Peyer's patch (tissue), 4 donors: ENCODE measurements around the gene GET3. TPM values are rescaled to one million over a fixed set of nuclear protein-coding genes. Genes with fewer than 3 reads are reported as not detected.
A peak's percentile ranks its signal among the peaks of the same experiment; 100 is the strongest.

ENCODE experiments used
- DNase-seq, 3 donors: peaks; one replicate each; pipeline ENCODE4 v3.0.0-alpha.2; 2017 to 2019
- H3K27ac ChIP-seq, 4 donors: fragments of 200-600 bp; sonication (generic); one replicate each; pipeline ENCODE4 v1.5.1; 2016 to 2019
- H3K27me3 ChIP-seq, 2 donors: fragments of 200-600 bp; sonication (generic); one replicate each; pipeline ENCODE4 v1.5.1; 2019
- H3K36me3 ChIP-seq, 3 donors: fragments of 200-600 bp; sonication (generic); one replicate each; pipeline ENCODE4 v1.5.1; 2016 to 2019
- H3K4me1 ChIP-seq, 4 donors: fragments of 200-600 bp; sonication (generic); one replicate each; pipeline ENCODE4 v1.5.1; 2016 to 2019
- H3K4me3 ChIP-seq, 4 donors: fragments of 200-600 bp; sonication (generic); 1 replicate in 3 of 4; 2 replicates in 1 of 4; pipeline ENCODE4 v1.5.1; 2016 to 2019; ENCODE audit warnings: mild to moderate bottlenecking in 1 of 4
- H3K9me3 ChIP-seq, 4 donors: fragments of 200-600 bp; sonication (generic); one replicate each; pipeline ENCODE4 v1.5.1; 2016 to 2019; ENCODE audit warnings: mild to moderate bottlenecking in 1 of 4
- POLR2A ChIP-seq, 2 donors: fragments of 450-650 bp; IDR thresholded peaks; one replicate each; pipeline ENCODE4 v1.5.1; 2017; ENCODE audit warnings: antibody characterized with exemption in 2 of 2, mild to moderate bottlenecking in 2 of 2, moderate library complexity in 2 of 2
- total RNA-seq, 4 donors: library from RNA; depleted of rRNA; stranded (reverse); fragments of >200 nt; gene quantifications; one replicate each; pipeline ENCODE4 v1.1.0, GENCODE V29; 2016
- TF ChIP-seq, protein P1 (sequence below), 6 experiments: fragments of 450-650 bp in 4 of 6; fragments of 200-600 bp in 2 of 6; sonication (generic) in 1 of 6; IDR thresholded peaks; one replicate each; pipeline ENCODE4 v1.5.1; 2017 to 2019; ENCODE audit warnings: antibody characterized with exemption in 6 of 6, mild to moderate bottlenecking in 3 of 6, moderate library complexity in 1 of 6

GET3 gene
- total RNA-seq, 4 donors from 2014 or later = 23.1 to 31.9 (median 30.5) TPM

DNA sequence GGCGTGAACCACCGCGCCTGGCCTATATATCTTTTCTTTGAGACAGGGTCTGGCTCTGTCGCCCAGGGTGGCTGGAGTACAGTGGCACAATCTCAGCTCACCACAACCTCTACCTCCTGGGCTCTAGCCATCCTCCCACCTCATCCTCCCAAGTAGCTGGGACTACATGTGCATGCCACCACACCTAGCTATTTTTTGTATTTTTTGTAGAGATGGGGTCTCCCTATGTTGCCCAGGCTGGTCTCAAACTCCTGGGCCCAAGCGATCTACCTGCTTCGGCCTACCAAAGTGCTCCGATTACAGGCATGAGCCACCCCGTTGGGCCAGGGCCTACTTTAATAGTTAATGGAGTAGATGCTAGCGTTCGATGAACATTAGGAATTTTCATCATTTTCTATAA, 17.0 kb upstream of the GET3 start:
- peaks cover 0 to 29% (median 11%) of the 10 kb centered on the region in 4 donors for H3K4me1 ChIP-seq
- no peaks in the 10 kb centered on the region for H3K27me3 ChIP-seq
- no peaks in the 10 kb centered on the region for H3K9me3 ChIP-seq
- H3K36me3 ChIP-seq = peaks cover 0 to 24% (median 0%) of the 10 kb centered on the region in 3 donors
- DNase-seq = no peak
- peak overlapping the region in 2 of 4 donors; percentile 88 to 91 for H3K27ac ChIP-seq
- TF ChIP-seq, protein P1, sequence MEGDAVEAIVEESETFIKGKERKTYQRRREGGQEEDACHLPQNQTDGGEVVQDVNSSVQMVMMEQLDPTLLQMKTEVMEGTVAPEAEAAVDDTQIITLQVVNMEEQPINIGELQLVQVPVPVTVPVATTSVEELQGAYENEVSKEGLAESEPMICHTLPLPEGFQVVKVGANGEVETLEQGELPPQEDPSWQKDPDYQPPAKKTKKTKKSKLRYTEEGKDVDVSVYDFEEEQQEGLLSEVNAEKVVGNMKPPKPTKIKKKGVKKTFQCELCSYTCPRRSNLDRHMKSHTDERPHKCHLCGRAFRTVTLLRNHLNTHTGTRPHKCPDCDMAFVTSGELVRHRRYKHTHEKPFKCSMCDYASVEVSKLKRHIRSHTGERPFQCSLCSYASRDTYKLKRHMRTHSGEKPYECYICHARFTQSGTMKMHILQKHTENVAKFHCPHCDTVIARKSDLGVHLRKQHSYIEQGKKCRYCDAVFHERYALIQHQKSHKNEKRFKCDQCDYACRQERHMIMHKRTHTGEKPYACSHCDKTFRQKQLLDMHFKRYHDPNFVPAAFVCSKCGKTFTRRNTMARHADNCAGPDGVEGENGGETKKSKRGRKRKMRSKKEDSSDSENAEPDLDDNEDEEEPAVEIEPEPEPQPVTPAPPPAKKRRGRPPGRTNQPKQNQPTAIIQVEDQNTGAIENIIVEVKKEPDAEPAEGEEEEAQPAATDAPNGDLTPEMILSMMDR (IDR thresholded peaks at IDR 0.05) = no peak
- TF ChIP-seq POLR2A (IDR thresholded peaks at IDR 0.05) = no peak
- H3K4me3 ChIP-seq = peak overlapping the region in 1 of 4 donors; percentile 89

DNA sequence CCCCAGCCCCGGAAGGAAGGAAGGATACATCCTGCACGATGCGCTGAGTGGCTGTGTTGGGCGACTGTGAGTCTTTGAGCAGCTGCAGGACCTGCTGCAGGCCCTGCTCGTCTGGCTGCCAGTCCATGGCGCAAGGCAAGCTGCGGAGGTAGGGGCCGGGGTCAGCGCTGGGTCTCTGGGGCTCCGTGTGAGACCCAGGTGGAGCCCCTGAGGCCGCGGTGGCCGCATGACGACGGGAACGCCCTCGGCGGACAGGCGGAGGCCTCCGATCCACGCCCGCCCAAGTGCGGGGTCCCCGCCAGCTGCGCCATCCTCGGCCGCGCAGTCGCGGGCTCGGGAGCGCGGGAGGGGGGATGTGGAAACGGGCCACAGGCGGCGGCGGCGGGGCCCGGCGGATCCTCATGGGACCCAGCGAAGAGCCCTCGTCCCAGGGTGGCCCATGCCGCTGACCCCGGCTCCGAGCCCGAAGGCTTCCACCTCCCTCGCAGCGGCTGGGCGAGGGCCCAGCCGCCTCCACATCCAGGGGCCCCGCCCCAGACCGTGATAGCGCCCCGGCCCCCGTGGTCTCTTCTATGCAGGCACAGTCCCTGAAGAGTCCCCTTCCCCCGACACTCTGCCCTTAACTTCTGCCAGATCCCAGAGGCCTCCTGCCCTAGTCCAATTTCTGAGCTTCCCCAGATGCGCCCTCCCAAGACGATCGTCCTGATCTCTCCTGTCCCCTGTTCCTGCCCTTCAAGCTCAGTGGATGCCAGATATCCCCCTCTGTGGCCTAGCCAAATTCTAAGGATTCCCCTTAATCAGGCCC, 16.2 kb upstream of the GET3 start:
- DNase-seq = peak in 1 of 3 donors; percentile 61
- H3K9me3 ChIP-seq = no peaks in the 10 kb centered on the region
- H3K36me3 ChIP-seq = peaks cover 0 to 17% (median 0%) of the 10 kb centered on the region in 3 donors
- no peaks in the 10 kb centered on the region for H3K27me3 ChIP-seq
- H3K4me1 ChIP-seq = peaks cover 0 to 29% (median 11%) of the 10 kb centered on the region in 4 donors
- peak overlapping the region; percentile 88 to 94 (median 92) for H3K27ac ChIP-seq
- TF ChIP-seq POLR2A (IDR thresholded peaks at IDR 0.05) = no peak
- TF ChIP-seq, protein P1 (IDR thresholded peaks at IDR 0.05) = no peak
- peak overlapping the region; percentile 89 to 97 (median 92) for H3K4me3 ChIP-seq

DNA sequence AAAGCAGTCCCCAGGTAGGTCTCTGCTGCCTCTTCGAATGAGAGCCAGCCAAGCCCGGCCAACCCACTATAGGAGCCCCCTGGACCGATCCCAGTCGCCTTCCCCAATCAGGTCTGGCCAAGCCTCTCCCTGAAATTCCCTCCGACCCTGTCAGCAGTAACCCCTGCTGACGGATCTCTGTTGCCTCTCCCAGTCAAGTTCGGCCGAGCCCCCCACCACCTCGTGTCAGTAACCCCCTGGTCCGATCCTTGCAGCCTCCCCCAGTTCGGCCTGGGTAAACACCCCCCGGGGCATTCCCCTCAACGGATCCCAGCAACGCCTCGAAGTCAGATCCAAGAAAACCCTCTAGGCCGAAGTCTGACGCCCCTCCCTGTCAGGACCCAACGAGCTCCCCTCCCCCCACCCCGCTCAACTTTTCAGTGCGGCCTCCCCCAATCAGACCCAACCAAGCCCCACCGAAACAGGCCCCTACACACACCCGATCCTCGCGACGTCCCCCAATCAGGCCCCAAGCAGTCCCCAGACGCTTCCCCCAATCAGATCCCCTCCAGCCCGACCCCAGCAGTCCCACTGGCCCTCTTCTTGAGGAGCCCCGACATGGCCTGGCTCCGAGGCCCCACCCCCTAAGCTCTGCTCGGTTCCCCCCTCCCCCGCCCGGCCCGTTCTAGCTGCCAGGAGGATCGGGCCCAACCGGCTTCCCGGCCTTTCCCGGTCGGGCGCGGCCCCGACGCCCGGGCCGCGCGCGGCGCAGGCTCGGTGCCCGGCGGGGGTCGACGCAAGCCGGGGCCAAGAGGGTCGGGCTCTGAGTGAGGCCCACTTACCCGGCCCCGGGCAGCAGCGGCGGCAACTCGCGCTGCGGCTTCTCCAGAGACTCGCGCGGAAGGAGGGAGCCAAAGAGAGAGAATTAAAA, 15.4 kb upstream of the GET3 start:
- Histone ChIP-seq H3K36me3 (peaks cover 0 to 17% (median 0%) of the 10 kb centered on the region in 3 donors), H3K27me3 (no peaks in the 10 kb centered on the region), H3K9me3 (no peaks in the 10 kb centered on the region), H3K4me1 (peaks cover 0 to 29% (median 11%) of the 10 kb centered on the region in 4 donors), H3K27ac (peak overlapping the region; percentile 88 to 94 (median 92)), H3K4me3 (peak overlapping the region; percentile 89 to 97 (median 92))
- peak; percentile 52 to 81 (median 75) for DNase-seq
- TF ChIP-seq, protein P1 (IDR thresholded peaks at IDR 0.05) = no peak
- no peak for TF ChIP-seq POLR2A (IDR thresholded peaks at IDR 0.05)

DNA sequence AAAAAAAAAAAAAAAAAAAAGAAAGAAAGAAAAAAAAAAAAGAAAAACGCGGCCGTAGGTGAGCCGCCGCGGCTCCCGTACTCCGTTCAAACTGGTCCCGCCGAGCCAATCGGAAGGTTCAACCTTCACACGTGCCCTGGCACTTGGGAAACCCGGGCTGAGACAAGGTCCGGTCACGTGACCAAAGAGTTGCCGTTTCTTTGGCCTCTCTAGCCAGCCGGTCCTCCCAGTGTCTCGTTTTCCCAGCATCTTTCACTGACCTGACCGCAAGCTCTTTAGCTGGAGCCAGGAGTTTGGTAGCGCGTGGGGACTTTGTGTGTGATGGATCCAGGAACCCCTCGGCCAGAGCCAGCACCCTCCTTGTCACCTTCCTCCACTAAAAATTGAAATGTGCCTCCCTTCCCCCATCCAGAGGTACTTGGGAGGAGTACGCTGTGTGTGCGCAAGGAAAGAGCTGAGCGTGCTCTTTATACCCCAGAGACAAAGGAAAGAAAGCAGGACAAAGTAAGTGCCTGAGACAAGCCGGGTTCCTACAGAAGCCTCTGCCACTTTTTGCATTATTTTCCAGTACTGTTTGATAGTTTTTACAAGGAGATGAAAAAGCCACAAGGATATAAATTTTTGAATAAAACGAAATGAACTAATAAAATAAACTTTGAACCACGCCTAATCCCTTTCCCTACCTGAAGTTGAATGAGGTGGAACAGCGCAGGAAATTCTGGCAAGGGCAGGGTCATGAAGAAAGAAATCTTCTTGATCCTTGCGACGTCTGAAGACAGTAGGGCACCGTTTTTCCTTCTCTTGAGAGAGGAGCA, 14.5 kb upstream of the GET3 start:
- H3K4me1 ChIP-seq = peaks cover 0 to 29% (median 11%) of the 10 kb centered on the region in 4 donors
- peak in 1 of 2 donors; percentile 39 for TF ChIP-seq POLR2A (IDR thresholded peaks at IDR 0.05)
- TF ChIP-seq, protein P1 (IDR thresholded peaks at IDR 0.05) = peak in 2 of 6 experiments; percentile 9 to 10

DNA sequence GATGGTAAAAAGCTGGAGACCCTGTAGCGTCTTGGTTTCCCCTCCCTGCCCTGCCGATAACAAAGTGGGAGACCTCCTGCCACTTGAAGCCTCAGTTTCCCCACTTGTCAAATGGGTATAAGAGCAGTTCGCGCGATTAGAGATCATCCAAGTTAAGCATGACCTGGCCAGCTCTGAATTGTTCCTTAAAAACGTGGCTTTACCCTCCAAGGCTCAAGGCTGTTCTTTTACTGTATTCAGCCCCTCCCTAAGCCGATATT, 14.0 kb upstream of the GET3 start:
- Histone ChIP-seq H3K27ac (peak overlapping the region; percentile 76 to 94 (median 92)), H3K4me3 (peak overlapping the region; percentile 59 to 97 (median 92)), H3K4me1 (peaks cover 0 to 29% (median 11%) of the 10 kb centered on the region in 4 donors), H3K27me3 (no peaks in the 10 kb centered on the region), H3K36me3 (peaks cover 0 to 16% (median 0%) of the 10 kb centered on the region in 3 donors), H3K9me3 (no peaks in the 10 kb centered on the region)
- no peak for TF ChIP-seq POLR2A (IDR thresholded peaks at IDR 0.05)
- TF ChIP-seq, protein P1 (IDR thresholded peaks at IDR 0.05) = no peak
- no peak for DNase-seq

More for the DNA sequence above, 14.5 kb upstream of the GET3 start:
- Histone ChIP-seq H3K27ac (peak overlapping the region; percentile 76 to 94 (median 92)), H3K27me3 (no peaks in the 10 kb centered on the region), H3K9me3 (no peaks in the 10 kb centered on the region), H3K36me3 (peaks cover 0 to 14% (median 0%) of the 10 kb centered on the region in 3 donors), H3K4me3 (peak overlapping the region; percentile 89 to 97 (median 92))
- DNase-seq = peak; percentile 93 to 99 (median 97)
